DOHH2 (cell line): ENCODE data around the gene PDE2A.

ENCODE experiments used
- H3F3A ChIP-seq: fragments of 200-600 bp; sonication (generic), shearing (Covaris generic); 2 replicates; pipeline ENCODE4 v1.6.0; 2016; ENCODE audit warnings: antibody characterized with exemption, mild to moderate bottlenecking; ENCODE audit not compliant: control insufficient read depth, insufficient read depth
- H3K27ac ChIP-seq: fragments of 200-600 bp; sonication (generic); 2 replicates; pipeline ENCODE4 v1.5.1; 2014; ENCODE audit warnings: low read depth, mild to moderate bottlenecking, low read length, moderate library complexity
- H3K27me3 ChIP-seq: fragments of 200-600 bp; sonication (generic); 2 replicates; pipeline ENCODE4 v1.6.1; 2014; ENCODE audit warnings: mild to moderate bottlenecking, low read length, mixed read lengths; ENCODE audit not compliant: control insufficient read depth
- H3K36me3 ChIP-seq: fragments of 200-600 bp; sonication (generic); 2 replicates; pipeline ENCODE4 v1.6.1; 2014; ENCODE audit warnings: mild to moderate bottlenecking, low read length, moderate library complexity, mixed read lengths; ENCODE audit not compliant: control insufficient read depth
- H3K4me1 ChIP-seq: fragments of 200-600 bp; sonication (generic); 2 replicates; pipeline ENCODE4 v1.6.1; 2014; ENCODE audit warnings: mild to moderate bottlenecking, low read length, mixed read lengths; ENCODE audit not compliant: control insufficient read depth
- H3K4me2 ChIP-seq: fragments of 200-600 bp; sonication (generic); 2 replicates; pipeline ENCODE4 v1.6.0; 2014; ENCODE audit warnings: mild to moderate bottlenecking, low read length, moderate library complexity
- H3K4me3 ChIP-seq: fragments of 200-600 bp; sonication (generic); 2 replicates; pipeline ENCODE4 v1.5.1; 2014; ENCODE audit warnings: mild to moderate bottlenecking, low read length, mixed read lengths
- H3K79me2 ChIP-seq: fragments of 200-600 bp; sonication (generic); 2 replicates; pipeline ENCODE4 v1.6.1; 2014; ENCODE audit warnings: mild to moderate bottlenecking, low read length, mixed read lengths; ENCODE audit not compliant: control insufficient read depth
- H3K9me2 ChIP-seq: fragments of 200-600 bp; sonication (generic); replicated peaks from 2 replicates; pipeline ENCODE4 v1.6.1; 2014; ENCODE audit warnings: mild to moderate bottlenecking, low read length, mixed read lengths; ENCODE audit not compliant: control insufficient read depth
- H3K9me3 ChIP-seq: fragments of 200-600 bp; sonication (generic); 2 replicates; pipeline ENCODE4 v1.6.1; 2014; ENCODE audit warnings: antibody characterized with exemption, low read length, mixed read lengths; ENCODE audit not compliant: control insufficient read depth, insufficient read depth
- H4K20me1 ChIP-seq: fragments of 200-600 bp; sonication (generic); 2 replicates; pipeline ENCODE4 v1.6.0; 2014; ENCODE audit warnings: low read depth, mild to moderate bottlenecking, antibody characterized with exemption, low read length, moderate library complexity; ENCODE audit not compliant: control insufficient read depth, insufficient read depth
- CTCF ChIP-seq: fragments of 200-600 bp; sonication (generic); IDR thresholded peaks from one replicate; pipeline ENCODE4 v1.5.1; 2014; ENCODE audit warnings: antibody characterized with exemption, mild to moderate bottlenecking, low read depth, low read length; ENCODE audit not compliant: poor library complexity, severe bottlenecking
- EZH2phosphoT487 ChIP-seq: fragments of 200-600 bp; sonication (generic); IDR thresholded peaks from 2 replicates; pipeline ENCODE4 v1.6.1; 2017; ENCODE audit warnings: borderline replicate concordance, mild to moderate bottlenecking, antibody characterized with exemption, low read length, moderate library complexity, mixed read lengths

Gene PDE2A

GRCh38 chr11:72605973-72606747, 68.1 kb downstream of the PDE2A start:
- no peaks in the 10 kb centered on the region for H3K4me1 ChIP-seq
- H3K79me2 ChIP-seq: no peaks in the 10 kb centered on the region
- TF ChIP-seq CTCF (no peak), EZH2phosphoT487 (no peak)
- H3F3A ChIP-seq: no peaks in the 10 kb centered on the region
- no peak overlapping the region for H3K4me3 ChIP-seq
- H3K4me2 ChIP-seq: no peak overlapping the region
- no peaks in the 10 kb centered on the region for H3K9me3 ChIP-seq
- H3K9me2 ChIP-seq: no peaks in the 10 kb centered on the region
- H3K27me3 ChIP-seq: peaks cover 13% of the 10 kb centered on the region
- H3K27ac ChIP-seq: no peak overlapping the region
- H3K36me3 ChIP-seq: no peaks in the 10 kb centered on the region
- H4K20me1 ChIP-seq: no peaks in the 10 kb centered on the region

DNA sequence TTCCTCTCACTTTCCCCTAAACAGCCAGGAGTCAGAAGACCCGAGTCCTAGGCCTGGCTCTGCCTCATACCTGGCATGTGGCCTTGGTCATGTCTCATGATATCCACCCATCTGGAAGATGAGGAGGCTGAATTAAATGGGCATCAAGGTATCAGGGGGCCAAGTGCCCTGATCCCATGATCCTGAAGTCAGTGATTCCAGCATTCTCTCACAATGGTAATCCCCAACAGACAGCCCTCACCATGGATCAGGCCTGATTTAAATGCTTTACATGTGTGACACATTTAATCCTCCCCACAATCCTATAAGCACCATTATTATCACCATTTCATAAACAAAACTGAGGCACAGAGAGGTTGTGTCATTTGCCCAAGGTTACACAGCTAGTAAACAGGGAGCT, 70.0 kb downstream of the PDE2A start:
- Histone ChIP-seq H3K9me2 (no peaks in the 10 kb centered on the region), H3K4me3 (no peak overlapping the region), H3K4me2 (no peak overlapping the region), H3K27ac (no peak overlapping the region), H3K4me1 (no peaks in the 10 kb centered on the region), H3K79me2 (no peaks in the 10 kb centered on the region), H3K36me3 (no peaks in the 10 kb centered on the region), H4K20me1 (peaks cover 3% of the 10 kb centered on the region; the same call in 1 of the 2 replicates), H3K27me3 (peaks cover 10% of the 10 kb centered on the region), H3K9me3 (no peaks in the 10 kb centered on the region), H3F3A (no peaks in the 10 kb centered on the region)
- no peak for TF ChIP-seq CTCF
- no peak for TF ChIP-seq EZH2phosphoT487

GRCh38 chr11:72602250-72602904, 71.8 kb downstream of the PDE2A start:
- TF ChIP-seq EZH2phosphoT487 (no peak), CTCF (no peak)
- Histone ChIP-seq H3K27me3 (peaks cover 9% of the 10 kb centered on the region), H3K36me3 (no peaks in the 10 kb centered on the region), H3K27ac (no peak overlapping the region), H4K20me1 (peaks cover 3% of the 10 kb centered on the region; the same call in 1 of the 2 replicates), H3K4me2 (no peak overlapping the region), H3F3A (no peaks in the 10 kb centered on the region), H3K9me3 (no peaks in the 10 kb centered on the region), H3K9me2 (no peaks in the 10 kb centered on the region), H3K79me2 (no peaks in the 10 kb centered on the region), H3K4me3 (no peak overlapping the region), H3K4me1 (no peaks in the 10 kb centered on the region)
